Activated B cell treated with CpG ODN at 0.5 μM for 24 hours (primary cell): ENCODE results near the gene RAP1GAP2. TPM values are rescaled to one million over a fixed set of nuclear protein-coding genes. Genes with fewer than 3 reads are reported as not detected.

Experiments
- ATAC-seq: fragments of 200-7000 bp; cut with Tn5 transposase; one replicate; pipeline ENCODE4 v1.10.0; 2021; ENCODE audit warnings: low read depth, mild to moderate bottlenecking, moderate library complexity
- CTCF ChIA-PET: fragments of 350-600 bp; sonication (Branson Sonifier 250); formaldehyde crosslinking; loops from one replicate; lab custom pipeline; 2021; ENCODE audit warnings: antibody characterized with exemption; lab: Charles Lee
- POLR2A ChIA-PET: fragments of 350-600 bp; sonication (Branson Sonifier 250); formaldehyde crosslinking; loops from one replicate; lab custom pipeline; 2021; ENCODE audit warnings: antibody characterized with exemption; lab: Charles Lee
- DNase-seq: peaks from one replicate; pipeline ENCODE4 v3.0.0; 2022
- H3K27ac Mint-ChIP-seq: one replicate; pipeline ENCODE4 v1.8.0; 2020; ENCODE audit warnings: mixed read lengths
- H3K27me3 Mint-ChIP-seq: one replicate; pipeline ENCODE4 v1.8.0; 2021; ENCODE audit warnings: mixed read lengths
- H3K36me3 Mint-ChIP-seq: one replicate; pipeline ENCODE4 v1.8.0; 2021; ENCODE audit warnings: low read depth, mixed read lengths
- H3K4me1 Mint-ChIP-seq: one replicate; pipeline ENCODE4 v1.8.0; 2021; ENCODE audit warnings: mixed read lengths
- H3K4me3 Mint-ChIP-seq: one replicate; pipeline ENCODE4 v1.8.0; 2020; ENCODE audit warnings: mild to moderate bottlenecking, mixed read lengths
- H3K9me3 Mint-ChIP-seq: one replicate; pipeline ENCODE4 v1.8.0; 2020; ENCODE audit warnings: mixed read lengths
- CTCF ChIP-seq: fragments of 200-600 bp; IDR thresholded peaks from one replicate; pipeline ENCODE4 v1.8.0; 2022; ENCODE audit warnings: antibody characterized with exemption, mild to moderate bottlenecking
- intact Hi-C: fragments of 100-400 bp; cut with micrococcal nuclease; formaldehyde crosslinking; loops from one replicate; pipeline ENCODE4 v1.15.1; 2024
- total RNA-seq: library from RNA; stranded (reverse); gene quantifications from 2 replicates; pipeline ENCODE4 v1.2.3, GENCODE V29; 2022

Gene RAP1GAP2
- total RNA-seq, 1 donor from 2014 or later = 2.6 TPM

DNA sequence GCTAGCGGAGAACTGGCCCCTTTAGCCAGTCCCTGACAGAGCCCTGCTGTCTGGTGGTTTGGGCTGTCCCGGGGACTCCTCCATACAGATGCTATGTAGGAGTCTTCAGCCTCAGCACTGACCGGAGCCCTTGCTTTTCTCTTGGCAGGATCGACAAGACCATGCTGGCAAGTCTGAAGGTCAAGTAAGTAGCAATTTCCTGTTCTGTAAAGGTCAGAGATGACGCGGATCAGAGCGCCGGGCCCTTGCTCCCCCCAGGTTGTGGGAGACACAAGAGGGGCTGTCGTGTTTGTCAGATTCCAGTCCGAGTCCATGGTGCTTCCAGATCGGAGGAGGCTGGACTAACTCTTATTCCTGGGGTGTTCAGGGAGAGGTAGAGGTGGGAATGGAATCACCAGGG lies 4.1 kb downstream of the RAP1GAP2 start:
- no peak for DNase-seq
- H3K27ac Mint-ChIP-seq = no peak overlapping the region
- no peak overlapping the region for H3K4me3 Mint-ChIP-seq
- no peaks in the 10 kb centered on the region for H3K9me3 Mint-ChIP-seq
- peaks cover 32% of the 10 kb centered on the region for H3K36me3 Mint-ChIP-seq
- no peaks in the 10 kb centered on the region for H3K27me3 Mint-ChIP-seq
- CTCF ChIA-PET = no interaction called here
- peaks cover 39% of the 10 kb centered on the region for H3K4me1 Mint-ChIP-seq
- POLR2A ChIA-PET = no interaction called here
- no peak for ATAC-seq
- intact Hi-C loops = no loop called here
- TF ChIP-seq CTCF = no peak

GRCh38 chr17:2801841-2802240 lies 5.6 kb downstream of the RAP1GAP2 start:
- H3K4me1 Mint-ChIP-seq = peaks cover 24% of the 10 kb centered on the region
- no peaks in the 10 kb centered on the region for H3K27me3 Mint-ChIP-seq
- TF ChIP-seq CTCF = no peak
- no peak for ATAC-seq
- DNase-seq = no peak
- ChIA-PET CTCF (interaction anchor here (0.6 kb wide), 1 partner anchor 1614 kb away, joined by 3 read pairs; no protein-coding TSS in a partner anchor), POLR2A (no interaction called here)
- H3K36me3 Mint-ChIP-seq = peaks cover 32% of the 10 kb centered on the region
- no peak overlapping the region for H3K27ac Mint-ChIP-seq
- intact Hi-C loops = no loop called here
- H3K4me3 Mint-ChIP-seq = no peak overlapping the region
- H3K9me3 Mint-ChIP-seq = no peaks in the 10 kb centered on the region

DNA sequence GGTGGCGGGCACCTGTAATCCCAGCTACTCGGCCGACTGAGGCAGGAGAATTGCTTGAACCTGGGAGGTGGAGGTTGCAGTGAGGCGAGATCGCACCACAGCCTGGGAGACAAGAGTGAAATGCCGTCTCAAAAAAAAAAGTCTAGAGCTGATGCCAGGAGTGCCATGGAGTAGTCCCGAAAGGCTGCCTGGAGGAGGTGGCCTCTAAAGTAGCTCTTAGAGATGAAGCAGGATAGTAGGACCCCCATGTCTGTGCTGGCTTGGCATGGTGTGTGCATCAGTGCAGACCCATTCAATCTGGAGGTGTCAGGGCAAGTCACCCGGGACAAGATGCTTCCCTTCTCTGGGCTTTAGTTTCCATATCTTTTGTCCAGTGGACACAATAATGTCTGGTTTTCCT lies 6.3 kb downstream of the RAP1GAP2 start:
- CTCF ChIA-PET = interaction anchor here (1.2 to 1.4 kb wide), 2 partner anchors 12 to 210 kb away, joined by 5 to 6 read pairs; no protein-coding TSS in a partner anchor
- ATAC-seq = no peak
- intact Hi-C loops = no loop called here
- Mint-ChIP-seq H3K27me3 (no peaks in the 10 kb centered on the region), H3K27ac (no peak overlapping the region), H3K4me3 (no peak overlapping the region), H3K36me3 (peaks cover 32% of the 10 kb centered on the region), H3K9me3 (no peaks in the 10 kb centered on the region), H3K4me1 (peaks cover 20% of the 10 kb centered on the region)
- TF ChIP-seq CTCF = no peak
- DNase-seq = no peak
- POLR2A ChIA-PET = interaction anchor here (0.6 kb wide), 1 partner anchor 32 kb away, joined by 4 read pairs; no protein-coding TSS in a partner anchor

DNA sequence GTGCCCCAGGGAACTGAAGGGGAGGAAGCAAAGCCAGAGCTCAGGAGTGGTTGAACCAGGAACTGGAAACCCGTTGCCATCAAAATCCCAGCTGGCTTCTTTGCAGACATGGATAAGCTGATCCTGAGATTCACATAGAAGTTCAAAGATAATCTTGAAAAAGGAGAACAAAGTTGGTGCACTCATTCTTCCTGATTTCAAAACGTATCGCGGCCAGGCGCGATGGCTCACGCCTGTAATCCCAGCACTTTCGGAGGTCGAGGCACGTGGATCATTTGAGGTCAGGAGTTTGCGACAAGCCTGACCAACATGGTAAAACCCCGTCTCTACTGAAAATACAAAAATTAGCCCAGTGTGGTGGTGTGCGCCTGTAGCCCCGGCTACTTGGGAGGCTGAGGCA lies 7.1 kb downstream of the RAP1GAP2 start:
- intact Hi-C loops = no loop called here
- H3K27ac Mint-ChIP-seq = no peak overlapping the region
- ATAC-seq (no peak), DNase-seq (no peak)
- peaks cover 32% of the 10 kb centered on the region for H3K36me3 Mint-ChIP-seq
- H3K4me1 Mint-ChIP-seq = peaks cover 12% of the 10 kb centered on the region
- no peak for TF ChIP-seq CTCF
- POLR2A ChIA-PET = interaction anchor here (0.6 kb wide), 1 partner anchor 33 kb away, joined by 4 read pairs; no protein-coding TSS in a partner anchor
- CTCF ChIA-PET = interaction anchor here (1.2 to 1.4 kb wide), 2 partner anchors 11 to 210 kb away, joined by 5 to 6 read pairs; no protein-coding TSS in a partner anchor
- H3K4me3 Mint-ChIP-seq = no peak overlapping the region
- no peaks in the 10 kb centered on the region for H3K9me3 Mint-ChIP-seq
- H3K27me3 Mint-ChIP-seq = no peaks in the 10 kb centered on the region

DNA sequence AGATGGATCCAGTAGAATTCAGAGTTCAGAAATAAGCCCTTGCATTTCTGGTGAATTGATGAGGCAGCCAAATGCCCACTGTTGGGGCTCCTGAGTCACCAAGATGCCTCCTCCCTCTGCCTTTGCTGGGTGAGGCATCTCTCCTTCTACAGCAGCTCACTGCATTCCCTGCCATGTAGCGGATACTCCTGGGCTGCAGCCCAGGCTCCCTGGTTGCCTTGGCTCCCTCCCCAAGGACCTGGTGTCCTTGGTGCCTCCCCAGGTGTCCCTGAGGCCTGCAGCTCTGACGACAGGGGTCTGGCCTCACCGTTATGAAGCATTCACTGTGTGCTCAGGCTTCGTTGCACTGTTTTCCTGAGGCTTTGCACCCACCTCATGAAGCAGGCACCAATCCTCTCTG lies 7.7 kb downstream of the RAP1GAP2 start:
- H3K9me3 Mint-ChIP-seq = no peaks in the 10 kb centered on the region
- ATAC-seq (no peak), DNase-seq (no peak)
- H3K4me3 Mint-ChIP-seq = no peak overlapping the region
- no peak for TF ChIP-seq CTCF
- no peaks in the 10 kb centered on the region for H3K27me3 Mint-ChIP-seq
- H3K27ac Mint-ChIP-seq = no peak overlapping the region
- ChIA-PET POLR2A (no interaction called here), CTCF (interaction anchor here (1.4 kb wide), 1 partner anchor 10 kb away, joined by 5 read pairs; no protein-coding TSS in a partner anchor)
- H3K4me1 Mint-ChIP-seq = peaks cover 10% of the 10 kb centered on the region
- intact Hi-C loops = no loop called here
- H3K36me3 Mint-ChIP-seq = peaks cover 33% of the 10 kb centered on the region
